Activated T-cell treated with anti-CD3 and anti-CD28 coated beads, Interleukin-2, amount 50 U/mL, for 48 hours (primary cell): ENCODE data around the gene MBD3L3.
"Not testable (repeated sequence)": the region's sequence is repeated elsewhere in the genome, so short reads cannot be mapped to it uniquely, and the experiment has no call there.

ENCODE experiments used
- DNase-seq, 2 experiments: peaks; one replicate each; pipeline ENCODE4 v3.0.0-alpha.2; 2020

The MBD3L3 gene

DNA sequence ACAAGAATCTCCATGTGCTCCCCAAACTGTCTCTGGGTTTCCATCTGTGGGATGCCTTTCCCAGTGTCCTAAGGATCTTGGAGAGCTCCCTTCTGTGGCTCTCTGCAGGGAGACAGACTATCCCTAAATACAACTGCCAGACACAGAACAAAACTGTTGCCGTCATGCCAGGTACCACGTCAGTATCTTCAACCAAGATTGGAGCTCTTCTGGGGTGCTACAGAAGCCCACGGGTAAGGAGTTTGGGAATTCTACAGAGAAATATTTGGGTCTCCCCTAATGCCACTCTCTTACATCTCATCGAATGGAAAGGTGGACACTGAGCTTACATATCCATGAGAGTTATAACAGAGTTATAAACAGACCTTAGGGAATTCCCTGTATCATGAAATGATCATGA is 4.9 kb upstream of the MBD3L3 start:
- DNase-seq = no peak

DNA sequence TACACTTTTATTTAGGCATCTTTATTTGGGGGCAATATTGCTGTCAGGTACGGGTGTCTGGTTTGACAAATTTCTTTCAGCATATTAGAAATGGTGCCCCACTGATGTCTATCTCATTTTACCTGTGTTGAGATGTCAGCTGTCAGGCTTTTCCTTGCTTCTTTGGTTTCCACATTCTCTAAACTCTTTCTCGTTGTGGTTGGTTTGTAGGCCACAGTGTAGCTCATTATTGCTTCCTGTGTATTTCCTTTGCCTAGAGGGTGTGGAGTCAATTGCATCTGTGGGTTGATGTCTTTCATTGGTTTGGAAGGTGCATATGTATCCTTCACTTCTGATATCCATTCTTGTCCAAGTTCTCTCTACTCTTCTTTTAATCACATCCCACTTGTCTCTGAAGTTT is 1.5 kb upstream of the MBD3L3 start:
- not testable (repeated sequence) for DNase-seq

DNA sequence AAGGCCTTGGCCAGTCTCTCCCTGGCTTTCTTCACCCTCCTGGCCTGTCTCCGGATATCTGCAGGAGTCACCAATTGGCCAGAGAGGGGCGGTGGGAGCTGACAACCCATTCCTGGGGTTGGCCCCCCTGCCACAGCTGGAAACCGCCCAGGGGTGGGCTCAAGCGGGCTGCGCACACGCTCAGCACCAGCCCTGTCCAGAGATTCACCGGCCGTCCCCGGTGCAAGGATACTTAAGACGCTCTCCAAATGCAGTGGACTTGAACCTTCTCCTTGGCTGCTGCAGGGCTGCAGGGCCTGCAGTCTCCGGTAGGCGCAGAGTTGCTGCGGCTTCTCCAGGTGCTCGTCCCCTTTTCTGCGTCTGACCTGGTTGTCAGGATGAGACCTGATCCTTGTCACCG is 2.1 kb downstream of the MBD3L3 start:
- not testable (repeated sequence) for DNase-seq

DNA sequence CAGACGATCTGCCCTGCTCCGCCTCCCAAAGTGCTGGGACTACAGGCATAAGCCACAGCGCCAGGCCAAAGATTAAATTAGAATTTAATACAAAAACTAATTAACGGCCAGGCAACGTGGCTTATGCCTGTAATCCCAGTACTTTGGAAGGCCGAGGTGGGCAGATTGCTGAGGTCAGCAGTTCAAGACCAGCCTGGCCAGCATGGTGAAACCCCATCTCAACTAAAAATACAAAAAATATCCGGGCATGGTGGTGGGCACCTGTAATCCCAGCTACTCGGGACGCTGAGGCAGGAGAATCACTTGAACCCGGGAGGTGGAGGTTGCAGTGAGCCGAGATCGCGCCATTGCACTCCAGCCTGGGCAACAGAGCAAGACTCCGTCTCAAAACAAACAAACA is 2.8 kb downstream of the MBD3L3 start:
- DNase-seq = not testable (repeated sequence)

DNA sequence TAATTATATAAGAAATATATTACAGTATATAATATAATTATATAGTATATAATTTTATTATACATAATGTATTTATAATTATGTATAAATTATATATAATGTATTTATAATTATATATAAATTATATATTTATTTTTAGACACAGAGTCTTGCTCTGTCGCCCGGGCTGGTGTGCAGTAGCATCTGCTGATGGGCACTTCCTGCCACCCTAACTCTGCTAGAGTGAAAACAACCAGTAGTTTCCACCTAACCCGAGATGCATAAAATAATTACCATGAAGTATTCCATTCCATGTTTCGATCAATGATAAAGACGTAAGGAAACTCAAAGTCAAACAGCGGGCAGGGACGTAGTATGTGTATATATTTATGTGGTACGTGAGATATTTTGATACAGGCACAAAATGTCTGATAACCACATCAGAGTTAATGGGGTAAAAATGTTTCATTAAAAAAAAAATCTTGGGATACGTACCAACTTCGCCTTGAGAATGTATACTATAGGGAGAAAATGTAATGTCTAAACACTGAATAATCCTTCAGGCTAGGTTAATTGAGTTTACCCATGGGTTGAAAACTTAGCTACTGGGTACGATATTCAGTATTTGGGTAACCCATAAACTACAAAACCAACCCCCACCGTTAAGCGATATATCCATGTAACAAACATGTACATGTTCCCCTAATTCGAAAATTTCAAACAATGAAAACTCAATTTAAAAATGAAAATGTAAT is 3.7 kb downstream of the MBD3L3 start:
- not testable (repeated sequence) for DNase-seq

DNA sequence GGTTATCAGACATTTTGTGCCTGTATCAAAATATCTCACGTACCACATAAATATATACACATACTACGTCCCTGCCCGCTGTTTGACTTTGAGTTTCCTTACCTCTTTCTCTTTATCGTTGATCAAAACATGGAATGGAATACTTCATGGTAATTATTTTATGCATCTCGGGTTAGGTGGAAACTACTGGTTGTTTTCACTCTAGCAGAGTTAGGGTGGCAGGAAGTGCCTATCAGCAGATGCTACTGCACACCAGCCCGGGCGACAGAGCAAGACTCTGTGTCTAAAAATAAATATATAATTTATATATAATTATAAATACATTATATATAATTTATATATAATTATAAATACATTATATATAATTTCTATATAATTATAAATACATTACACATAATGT is 5.6 kb downstream of the MBD3L3 start:
- DNase-seq = not testable (repeated sequence)

DNA sequence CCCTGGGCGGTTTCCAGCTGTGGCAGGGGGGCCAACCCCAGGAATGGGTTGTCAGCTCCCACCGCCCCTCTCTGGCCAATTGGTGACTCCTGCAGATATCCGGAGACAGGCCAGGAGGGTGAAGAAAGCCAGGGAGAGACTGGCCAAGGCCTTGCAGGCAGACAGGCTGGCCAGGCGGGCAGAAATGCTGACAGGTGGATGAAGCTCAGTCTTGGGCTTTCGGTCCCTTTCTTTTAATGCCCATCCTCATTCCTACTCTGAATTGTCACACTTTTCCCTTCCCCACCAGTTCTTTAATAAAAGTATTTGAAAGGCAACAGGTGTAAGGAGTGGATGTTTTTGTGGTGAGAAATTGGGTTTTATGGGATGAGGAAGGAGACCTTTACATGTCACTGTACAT is 7.1 kb downstream of the MBD3L3 start:
- DNase-seq = not testable (repeated sequence)

DNA sequence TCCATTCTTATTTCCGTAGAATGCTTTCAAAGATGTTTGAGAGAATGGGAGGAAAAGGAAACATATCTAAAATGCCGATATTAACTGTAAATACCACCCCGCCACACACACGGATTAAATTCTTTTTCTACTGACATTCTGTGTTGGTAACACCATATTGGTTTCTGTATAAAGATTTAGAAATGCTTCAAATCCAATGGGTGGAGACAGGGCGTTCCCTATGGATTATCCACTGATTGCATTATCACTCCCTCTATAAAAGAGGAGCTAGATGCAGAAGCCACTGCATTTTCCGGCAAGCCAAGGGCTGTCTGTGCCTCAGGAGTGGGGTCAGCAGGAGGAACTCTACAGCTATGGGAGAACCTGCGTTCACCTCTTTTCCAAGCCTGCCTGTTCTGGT is 9.5 kb downstream of the MBD3L3 start, which contains the start of gene MBD3L2:
MBD3L2 (plus strand) TSS at position 301 of the 400 bp plus-strand sequence; CDS start at position 354, 53 bp downstream.
- DNase-seq = not testable (repeated sequence)

DNA sequence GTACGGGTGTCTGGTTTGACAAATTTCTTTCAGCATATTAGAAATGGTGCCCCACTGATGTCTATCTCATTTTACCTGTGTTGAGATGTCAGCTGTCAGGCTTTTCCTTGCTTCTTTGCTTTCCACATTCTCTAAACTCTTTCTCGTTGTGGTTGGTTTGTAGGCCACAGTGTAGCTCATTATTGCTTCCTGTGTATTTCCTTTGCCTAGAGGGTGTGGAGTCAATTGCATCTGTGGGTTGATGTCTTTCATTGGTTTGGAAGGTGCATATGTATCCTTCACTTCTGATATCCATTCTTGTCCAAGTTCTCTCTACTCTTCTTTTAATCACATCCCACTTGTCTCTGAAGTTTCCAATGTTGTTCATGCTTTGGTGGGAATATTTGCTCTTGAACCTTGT is 16.9 kb downstream of the MBD3L3 start:
- not testable (repeated sequence) for DNase-seq

DNA sequence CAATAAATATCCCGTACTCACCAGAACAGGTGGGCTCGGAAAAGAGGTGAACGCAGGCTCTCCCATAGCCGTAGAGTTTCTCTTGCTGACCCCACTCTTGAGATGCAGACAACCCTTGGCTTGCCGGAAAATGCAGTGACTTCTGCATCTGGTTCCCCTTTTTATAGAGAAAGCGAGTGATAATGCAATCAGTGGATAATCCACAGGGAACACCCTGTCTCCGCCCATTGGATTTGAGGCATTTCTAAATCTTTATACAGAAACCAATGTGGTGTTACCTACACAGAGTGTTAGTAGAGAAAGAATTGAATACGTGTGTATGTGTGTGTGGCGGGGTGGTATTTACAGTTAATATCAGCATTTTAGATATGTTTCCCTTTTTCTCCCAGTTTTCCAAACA is 18.4 kb downstream of the MBD3L3 start, which contains the start of gene MBD3L4:
MBD3L4 (minus strand) TSS at position 101 of the 400 bp plus-strand sequence; CDS start at position 66, 35 bp downstream.
- DNase-seq = not testable (repeated sequence)

DNA sequence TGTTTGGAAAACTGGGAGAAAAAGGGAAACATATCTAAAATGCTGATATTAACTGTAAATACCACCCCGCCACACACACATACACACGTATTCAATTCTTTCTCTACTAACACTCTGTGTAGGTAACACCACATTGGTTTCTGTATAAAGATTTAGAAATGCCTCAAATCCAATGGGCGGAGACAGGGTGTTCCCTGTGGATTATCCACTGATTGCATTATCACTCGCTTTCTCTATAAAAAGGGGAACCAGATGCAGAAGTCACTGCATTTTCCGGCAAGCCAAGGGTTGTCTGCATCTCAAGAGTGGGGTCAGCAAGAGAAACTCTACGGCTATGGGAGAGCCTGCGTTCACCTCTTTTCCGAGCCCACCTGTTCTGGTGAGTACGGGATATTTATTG is 28.2 kb downstream of the MBD3L3 start, which contains the start of gene MBD3L5:
MBD3L5 (plus strand) TSS at position 301 of the 400 bp plus-strand sequence; CDS start at position 335, 34 bp downstream.
- DNase-seq = not testable (repeated sequence)

DNA sequence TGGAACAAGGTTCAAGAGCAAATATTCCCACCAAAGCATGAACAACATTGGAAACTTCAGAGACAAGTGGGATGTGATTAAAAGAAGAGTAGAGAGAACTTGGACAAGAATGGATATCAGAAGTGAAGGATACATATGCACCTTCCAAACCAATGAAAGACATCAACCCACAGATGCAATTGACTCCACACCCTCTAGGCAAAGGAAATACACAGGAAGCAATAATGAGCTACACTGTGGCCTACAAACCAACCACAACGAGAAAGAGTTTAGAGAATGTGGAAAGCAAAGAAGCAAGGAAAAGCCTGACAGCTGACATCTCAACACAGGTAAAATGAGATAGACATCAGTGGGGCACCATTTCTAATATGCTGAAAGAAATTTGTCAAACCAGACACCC is 29.7 kb downstream of the MBD3L3 start:
- not testable (repeated sequence) for DNase-seq

DNA sequence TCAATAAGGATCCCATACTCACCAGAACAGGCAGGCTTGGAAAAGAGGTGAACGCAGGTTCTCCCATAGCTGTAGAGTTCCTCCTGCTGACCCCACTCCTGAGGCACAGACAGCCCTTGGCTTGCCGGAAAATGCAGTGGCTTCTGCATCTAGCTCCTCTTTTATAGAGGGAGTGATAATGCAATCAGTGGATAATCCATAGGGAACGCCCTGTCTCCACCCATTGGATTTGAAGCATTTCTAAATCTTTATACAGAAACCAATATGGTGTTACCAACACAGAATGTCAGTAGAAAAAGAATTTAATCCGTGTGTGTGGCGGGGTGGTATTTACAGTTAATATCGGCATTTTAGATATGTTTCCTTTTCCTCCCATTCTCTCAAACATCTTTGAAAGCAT is 37.1 kb downstream of the MBD3L3 start, which contains the start of gene MBD3L2B:
MBD3L2B (minus strand) TSS at position 101 of the 400 bp plus-strand sequence; CDS start at position 67, 34 bp downstream.
- not testable (repeated sequence) for DNase-seq

DNA sequence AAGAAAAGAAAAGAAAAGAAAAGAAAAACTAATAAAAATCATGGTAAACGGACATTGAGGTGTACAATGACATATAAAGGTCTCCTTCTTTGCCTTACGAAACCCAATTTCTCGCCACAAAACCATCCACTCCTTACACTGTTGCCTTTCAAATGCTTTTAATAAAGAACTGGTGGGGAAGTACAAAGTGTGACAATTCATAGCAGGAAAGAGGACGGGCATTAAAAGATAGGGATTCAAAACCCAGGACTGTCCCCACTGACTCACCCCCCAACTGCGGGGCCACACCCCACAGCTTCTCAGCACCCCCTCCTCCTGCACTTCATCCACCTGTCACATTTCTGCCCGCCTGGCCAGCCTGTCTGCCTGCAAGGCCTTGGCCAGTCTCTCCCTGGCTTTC is 39.6 kb downstream of the MBD3L3 start:
- no peak for DNase-seq

DNA sequence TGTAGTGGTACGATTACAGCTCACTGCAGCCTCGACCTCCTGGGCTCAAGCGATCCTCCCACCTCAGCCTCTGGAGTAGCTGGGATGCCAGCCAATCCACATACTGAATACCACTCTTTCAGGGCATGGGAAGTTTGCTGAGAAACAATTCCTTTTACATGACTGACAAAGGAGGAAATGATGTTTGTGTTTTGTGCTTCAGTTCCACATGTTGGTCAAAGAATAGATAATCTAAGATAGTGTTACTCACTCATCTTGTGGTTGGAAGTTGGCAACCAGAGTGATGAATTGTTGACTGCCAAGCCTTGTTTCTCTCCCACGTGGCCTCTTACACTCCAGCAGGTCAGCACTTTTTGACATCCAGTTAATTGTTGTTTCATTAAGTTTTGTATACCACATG is 44.8 kb downstream of the MBD3L3 start:
- DNase-seq = peak in 1 of 2 experiments; percentile 30

DNA sequence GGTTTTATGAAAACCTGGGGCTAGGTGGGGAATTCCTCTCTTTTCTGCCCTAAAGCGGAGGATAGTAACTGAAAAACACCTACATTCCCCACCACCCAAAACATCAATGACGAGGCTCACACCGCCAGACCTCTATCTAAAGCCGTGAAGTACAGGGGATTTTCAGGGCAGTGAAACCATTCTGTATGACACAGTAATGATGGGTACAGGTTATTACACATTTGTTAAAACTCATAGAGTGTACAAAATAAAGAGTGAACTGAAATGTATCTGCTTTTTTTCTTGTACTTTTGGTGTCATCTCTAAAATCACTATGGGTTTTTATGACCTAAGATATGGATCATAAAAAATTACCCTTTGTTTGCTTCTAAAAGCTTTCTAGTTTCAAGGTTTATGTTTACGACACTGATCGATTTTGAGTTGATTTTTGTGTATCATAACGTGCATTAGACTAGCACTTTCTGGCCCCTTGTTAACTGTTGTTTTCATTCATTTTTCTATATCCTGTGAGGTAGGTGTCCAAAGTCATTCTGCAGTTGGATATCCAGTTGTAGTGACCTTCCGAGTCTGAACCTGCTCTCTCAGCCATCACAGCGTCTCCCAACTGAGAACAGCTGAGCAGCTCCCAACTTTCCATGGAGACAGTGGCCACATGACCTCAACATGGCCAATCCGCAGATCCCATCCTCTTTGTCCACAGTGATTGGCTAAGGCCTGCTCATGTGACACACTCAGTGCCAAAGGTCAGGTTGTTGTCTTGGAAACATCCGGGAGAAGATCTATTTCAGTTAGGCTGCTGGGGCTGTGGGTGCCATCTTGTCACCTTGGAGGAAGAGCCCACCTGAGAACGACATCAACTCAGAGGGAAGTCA is 47.5 kb downstream of the MBD3L3 start:
- peak; percentile 38 to 51 for DNase-seq

DNA sequence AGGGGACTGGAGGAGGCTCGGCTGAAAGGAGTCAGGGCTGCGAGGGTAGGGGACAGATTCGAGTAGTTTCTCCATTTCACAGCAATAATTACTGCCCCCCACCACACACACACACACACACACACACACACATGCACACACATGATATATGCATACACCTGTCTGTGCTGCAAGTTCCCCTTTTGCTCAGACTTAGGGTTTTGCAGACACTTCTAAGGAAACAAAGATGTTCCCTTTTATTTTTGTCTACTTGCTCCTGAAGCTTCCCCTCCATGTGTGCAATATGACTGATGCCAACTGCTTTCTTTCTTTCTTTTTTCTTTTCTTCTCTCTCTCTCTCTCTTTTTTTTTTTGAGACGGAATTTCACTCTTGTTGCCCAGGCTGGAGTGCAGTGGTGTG is 50.6 kb downstream of the MBD3L3 start:
- no peak for DNase-seq
